ENCODE measurements around the gene PLXDC2. TPM values are rescaled to one million over a fixed set of nuclear protein-coding genes. Genes with fewer than 3 reads are reported as not detected.
A peak's percentile ranks its signal among the peaks of the same experiment; 100 is the strongest.

Gene PLXDC2
- total RNA-seq, 4 donors from 2014 or later, result 21.2 to 43.2 (median 32.7) TPM

- no peak for DNase-seq
- TF ChIP-seq CTCF (IDR thresholded peaks at IDR 0.05) (no peak), POLR2A (IDR thresholded peaks at IDR 0.05) (no peak)
- Histone ChIP-seq H3K4me1 (no peaks in the 10 kb centered on the region), H3K36me3 (no peaks in the 10 kb centered on the region), H3K9me3 (no peaks in the 10 kb centered on the region), H3K27me3 (no peaks in the 10 kb centered on the region), H3K27ac (no peak overlapping the region), H3K4me3 (no peak overlapping the region)
These were observed 37.2 kb upstream of the PLXDC2 start for GRCh38 chr10:19778996-19779395.

GRCh38 chr10:19782430-19783089 lies 33.7 kb upstream of the PLXDC2 start:
- TF ChIP-seq CTCF (IDR thresholded peaks at IDR 0.05) (no peak), POLR2A (IDR thresholded peaks at IDR 0.05) (no peak)
- DNase-seq, result no peak

GRCh38 chr10:19783721-19784120 lies 32.5 kb upstream of the PLXDC2 start:
- TF ChIP-seq CTCF (IDR thresholded peaks at IDR 0.05) (no peak), POLR2A (IDR thresholded peaks at IDR 0.05) (no peak)
- no peak overlapping the region for H3K4me3 ChIP-seq
- H3K27ac ChIP-seq, result no peak overlapping the region
- H3K4me1 ChIP-seq, result no peaks in the 10 kb centered on the region
- no peaks in the 10 kb centered on the region for H3K27me3 ChIP-seq
- no peak for DNase-seq
- no peaks in the 10 kb centered on the region for H3K9me3 ChIP-seq
- no peaks in the 10 kb centered on the region for H3K36me3 ChIP-seq

More at GRCh38 chr10:19782430-19783089, 33.7 kb upstream of the PLXDC2 start:
- Histone ChIP-seq H3K27me3 (no peaks in the 10 kb centered on the region), H3K4me1 (no peaks in the 10 kb centered on the region), H3K36me3 (no peaks in the 10 kb centered on the region), H3K9me3 (no peaks in the 10 kb centered on the region), H3K4me3 (no peak overlapping the region), H3K27ac (no peak overlapping the region)

GRCh38 chr10:19785366-19785765 lies 30.9 kb upstream of the PLXDC2 start:
- Histone ChIP-seq H3K27me3 (no peaks in the 10 kb centered on the region), H3K9me3 (no peaks in the 10 kb centered on the region), H3K4me3 (no peak overlapping the region), H3K36me3 (no peaks in the 10 kb centered on the region), H3K4me1 (no peaks in the 10 kb centered on the region), H3K27ac (no peak overlapping the region)
- no peak for TF ChIP-seq POLR2A (IDR thresholded peaks at IDR 0.05)
- no peak for TF ChIP-seq CTCF (IDR thresholded peaks at IDR 0.05)
- no peak for DNase-seq

- H3K27ac ChIP-seq, result no peak overlapping the region
- no peaks in the 10 kb centered on the region for H3K4me1 ChIP-seq
- H3K4me3 ChIP-seq, result no peak overlapping the region
- TF ChIP-seq POLR2A (IDR thresholded peaks at IDR 0.05), result no peak
- TF ChIP-seq CTCF (IDR thresholded peaks at IDR 0.05), result peak in 5 of 6 experiments; percentile 32 to 76 (median 66)
- H3K27me3 ChIP-seq, result no peaks in the 10 kb centered on the region
- DNase-seq, result peak in 1 of 3 donors; percentile 60
- H3K36me3 ChIP-seq, result no peaks in the 10 kb centered on the region
- no peaks in the 10 kb centered on the region for H3K9me3 ChIP-seq
These were observed 28.1 kb upstream of the PLXDC2 start for GRCh38 chr10:19788075-19788686.

Measured in Peyer's patch (tissue), 4 donors.